Esophagus mucosa (tissue), 1 donor: ENCODE data around the gene ATG16L2. TPM values are rescaled to one million over a fixed set of nuclear protein-coding genes. Genes with fewer than 3 reads are reported as not detected.
"Not testable (repeated sequence)": the region's sequence is repeated elsewhere in the genome, so short reads cannot be mapped to it uniquely, and the experiment has no call there.

Experiments
- ATAC-seq: fragments of 200-7000 bp; cut with Tn5 transposase; one replicate; pipeline ENCODE4 v1.9.1; 2020
- total RNA-seq: library from RNA; stranded (reverse); gene quantifications from one replicate; pipeline ENCODE4 v1.2.4, GENCODE V29; 2023
- donor health status: DM: yes; HTN: yes; CAD: no.

Gene ATG16L2
- total RNA-seq, 1 donor from 2014 or later = 16.1 TPM

- no peak for ATAC-seq
These were observed 12.2 kb downstream of the ATG16L2 start for GRCh38 chr11:72826191-72826941.

GRCh38 chr11:72826942-72827480 is 12.8 kb downstream of the ATG16L2 start:
- no peak for ATAC-seq

- ATAC-seq = not testable (repeated sequence)
These were observed 13.4 kb downstream of the ATG16L2 start for GRCh38 chr11:72827656-72828055.

- no peak for ATAC-seq
These were observed 13.9 kb downstream of the ATG16L2 start for GRCh38 chr11:72828081-72828567.

- no peak for ATAC-seq
These were observed 14.5 kb downstream of the ATG16L2 start for GRCh38 chr11:72828692-72829101.

GRCh38 chr11:72829178-72829577 is 15.0 kb downstream of the ATG16L2 start:
- ATAC-seq = no peak

GRCh38 chr11:72829884-72830533 is 15.8 kb downstream of the ATG16L2 start:
- no peak for ATAC-seq

GRCh38 chr11:72831521-72832300 is 17.5 kb downstream of the ATG16L2 start:
- ATAC-seq = peak; percentile 83

- ATAC-seq = no peak
These were observed 18.3 kb downstream of the ATG16L2 start for GRCh38 chr11:72832301-72833082.

GRCh38 chr11:72833083-72833733 is 19.0 kb downstream of the ATG16L2 start:
- ATAC-seq = no peak

GRCh38 chr11:72833811-72834493 is 19.7 kb downstream of the ATG16L2 start:
- ATAC-seq = no peak

- ATAC-seq = no peak
These were observed 20.7 kb downstream of the ATG16L2 start for GRCh38 chr11:72834905-72835304.

GRCh38 chr11:72836111-72836510 is 21.9 kb downstream of the ATG16L2 start:
- ATAC-seq = peak; percentile 3

- ATAC-seq = no peak
These were observed 24.6 kb downstream of the ATG16L2 start for GRCh38 chr11:72838691-72839305.

GRCh38 chr11:72840780-72841179 is 26.6 kb downstream of the ATG16L2 start:
- no peak for ATAC-seq

GRCh38 chr11:72841397-72841796 is 27.2 kb downstream of the ATG16L2 start:
- no peak for ATAC-seq

GRCh38 chr11:72842126-72842525 is 27.9 kb downstream of the ATG16L2 start:
- no peak for ATAC-seq

GRCh38 chr11:72842653-72843330 is 28.6 kb downstream of the ATG16L2 start:
- ATAC-seq = no peak

- no peak for ATAC-seq
These were observed 30.1 kb downstream of the ATG16L2 start for GRCh38 chr11:72844356-72844755.
